PC-9 (cell line): ENCODE data around the gene EPN1.

Experiments used
- EZH2 ChIP-seq: fragments of 200-600 bp; sonication (generic); IDR thresholded peaks from 2 replicates; pipeline ENCODE4 v1.8.0; 2017; ENCODE audit warnings: antibody characterized with exemption, low read depth
- TF ChIP-seq, protein P1 (sequence below): fragments of 200-600 bp; sonication (generic); conservative IDR thresholded peaks from 2 replicates; pipeline ENCODE4 v1.6.1; 2017; ENCODE audit warnings: mixed run types, antibody characterized with exemption, mild to moderate bottlenecking, moderate library complexity

DNA sequence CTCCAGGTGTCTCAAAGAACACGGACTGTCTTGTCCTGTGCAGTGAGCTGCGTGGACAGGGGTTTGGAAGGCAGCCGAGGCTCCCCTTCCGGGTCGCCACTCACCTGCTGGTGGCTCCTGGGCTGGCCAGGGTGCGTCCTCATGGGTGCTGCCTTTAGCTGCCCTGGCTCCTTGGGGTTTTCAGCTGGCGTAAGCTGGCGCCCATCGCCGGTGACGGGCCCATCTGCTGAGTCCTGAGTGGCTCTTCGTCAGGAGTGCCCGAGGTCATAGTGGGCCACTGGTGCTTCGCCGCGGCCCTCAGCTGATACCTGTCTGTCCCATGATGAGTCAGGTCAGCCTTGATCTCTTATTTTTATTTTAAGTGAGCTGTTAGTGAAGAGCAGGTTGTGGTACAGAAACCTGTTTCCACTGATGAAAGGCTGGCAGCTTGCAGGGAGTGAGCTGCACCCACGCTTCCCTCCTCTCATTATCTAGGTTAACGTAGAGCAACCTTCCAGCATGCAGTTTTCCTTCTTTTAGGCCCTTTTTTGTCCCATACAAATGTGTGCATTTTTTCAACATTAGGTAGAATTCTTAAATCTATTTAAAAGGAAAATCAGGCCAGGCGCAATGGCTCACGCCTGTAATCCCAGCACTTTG lies 18.4 kb downstream of the EPN1 start:
- TF ChIP-seq, protein P1, sequence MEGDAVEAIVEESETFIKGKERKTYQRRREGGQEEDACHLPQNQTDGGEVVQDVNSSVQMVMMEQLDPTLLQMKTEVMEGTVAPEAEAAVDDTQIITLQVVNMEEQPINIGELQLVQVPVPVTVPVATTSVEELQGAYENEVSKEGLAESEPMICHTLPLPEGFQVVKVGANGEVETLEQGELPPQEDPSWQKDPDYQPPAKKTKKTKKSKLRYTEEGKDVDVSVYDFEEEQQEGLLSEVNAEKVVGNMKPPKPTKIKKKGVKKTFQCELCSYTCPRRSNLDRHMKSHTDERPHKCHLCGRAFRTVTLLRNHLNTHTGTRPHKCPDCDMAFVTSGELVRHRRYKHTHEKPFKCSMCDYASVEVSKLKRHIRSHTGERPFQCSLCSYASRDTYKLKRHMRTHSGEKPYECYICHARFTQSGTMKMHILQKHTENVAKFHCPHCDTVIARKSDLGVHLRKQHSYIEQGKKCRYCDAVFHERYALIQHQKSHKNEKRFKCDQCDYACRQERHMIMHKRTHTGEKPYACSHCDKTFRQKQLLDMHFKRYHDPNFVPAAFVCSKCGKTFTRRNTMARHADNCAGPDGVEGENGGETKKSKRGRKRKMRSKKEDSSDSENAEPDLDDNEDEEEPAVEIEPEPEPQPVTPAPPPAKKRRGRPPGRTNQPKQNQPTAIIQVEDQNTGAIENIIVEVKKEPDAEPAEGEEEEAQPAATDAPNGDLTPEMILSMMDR, result no peak
- TF ChIP-seq EZH2, result no peak
